GM19395 (cell line): ENCODE measurements around the gene CLMN.
"Not testable (repeated sequence)": the region's sequence is repeated elsewhere in the genome, so short reads cannot be mapped to it uniquely, and the experiment has no call there.

Experiments
- ATAC-seq: cut with Tn5 transposase; IDR thresholded peaks from one replicate; pipeline ENCODE4 v1.9.1; 2021; ENCODE audit warnings: mild to moderate bottlenecking, moderate library complexity; ENCODE audit not compliant: unreplicated experiment

CLMN gene

GRCh38 chr14:95222870-95223398, 96.8 kb downstream of the CLMN start:
- no peak for ATAC-seq

DNA sequence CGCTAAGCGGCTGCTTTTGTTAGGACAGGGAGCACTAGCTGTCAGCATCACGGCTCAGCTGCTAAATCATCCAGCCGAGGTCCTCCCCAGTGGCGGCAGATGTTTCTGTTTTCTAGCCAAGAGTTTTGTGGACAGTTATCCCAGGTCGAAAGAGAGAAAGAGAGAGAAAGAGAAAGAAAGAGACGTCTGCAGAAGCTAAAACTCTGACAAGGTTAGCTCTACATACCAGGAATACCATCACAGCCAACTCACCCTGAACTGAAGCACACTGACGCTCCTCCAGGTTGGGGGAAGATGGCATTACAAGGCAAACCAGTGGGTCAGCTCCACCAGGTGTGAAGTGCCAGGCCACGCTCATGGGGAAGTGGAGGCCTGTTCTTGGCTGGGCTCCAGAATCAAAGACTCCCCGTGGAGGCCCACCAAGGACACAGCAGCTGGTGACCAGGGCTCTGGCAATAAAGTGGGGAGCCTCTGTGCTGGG, 97.5 kb downstream of the CLMN start:
- ATAC-seq = no peak

- ATAC-seq = no peak
Observed at GRCh38 chr14:95221531-95221930, 98.2 kb downstream of the CLMN start.

GRCh38 chr14:95220663-95221231, 99.0 kb downstream of the CLMN start:
- ATAC-seq = no peak

- ATAC-seq = no peak
Observed at GRCh38 chr14:95218472-95219193, 101.1 kb downstream of the CLMN start.

GRCh38 chr14:95218006-95218405, 101.7 kb downstream of the CLMN start:
- no peak for ATAC-seq

DNA sequence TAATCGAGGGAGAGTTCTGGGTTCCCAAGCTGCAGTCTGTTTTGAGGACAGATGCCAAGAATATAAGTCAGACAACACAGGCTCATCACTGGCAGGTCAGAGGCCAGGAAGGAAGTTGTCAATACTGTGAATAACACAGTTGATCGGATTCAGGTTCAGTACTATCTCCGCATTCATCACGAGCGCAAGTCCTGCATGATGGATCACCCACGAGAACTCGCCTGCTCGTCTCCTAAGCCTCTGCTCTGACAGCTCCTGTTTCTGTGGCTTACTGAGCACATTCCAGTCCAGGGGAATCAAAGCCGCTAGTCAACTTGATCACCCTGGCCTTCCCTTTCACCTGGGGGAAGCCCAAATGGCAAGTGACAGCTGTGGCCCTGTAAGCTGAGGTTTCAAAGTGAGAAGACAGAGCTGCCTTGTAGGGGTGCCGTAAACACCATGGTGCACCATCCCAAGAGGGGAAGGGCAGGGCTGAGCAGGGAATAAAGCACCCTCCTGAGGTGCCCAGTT, 102.3 kb downstream of the CLMN start:
- ATAC-seq = no peak

DNA sequence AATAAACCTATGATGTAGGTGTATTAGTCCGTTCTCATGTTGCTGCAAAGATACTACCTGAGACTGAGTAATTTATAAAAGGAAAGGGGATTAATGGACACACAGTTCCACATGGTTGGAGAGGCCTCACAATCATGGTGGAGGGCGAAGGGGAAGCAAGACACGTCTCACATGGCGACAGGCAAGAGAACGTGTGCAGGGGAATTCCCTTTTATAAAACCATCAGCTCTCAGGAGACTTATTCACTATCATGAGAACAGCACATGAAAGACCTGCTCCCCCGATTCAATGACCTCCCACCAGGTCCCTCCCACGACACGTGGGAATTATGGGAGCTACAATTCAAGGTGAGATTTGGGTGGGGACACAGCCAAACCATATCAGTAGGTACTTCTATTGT, 103.7 kb downstream of the CLMN start:
- ATAC-seq = no peak

GRCh38 chr14:95215094-95215725, 104.5 kb downstream of the CLMN start:
- no peak for ATAC-seq

DNA sequence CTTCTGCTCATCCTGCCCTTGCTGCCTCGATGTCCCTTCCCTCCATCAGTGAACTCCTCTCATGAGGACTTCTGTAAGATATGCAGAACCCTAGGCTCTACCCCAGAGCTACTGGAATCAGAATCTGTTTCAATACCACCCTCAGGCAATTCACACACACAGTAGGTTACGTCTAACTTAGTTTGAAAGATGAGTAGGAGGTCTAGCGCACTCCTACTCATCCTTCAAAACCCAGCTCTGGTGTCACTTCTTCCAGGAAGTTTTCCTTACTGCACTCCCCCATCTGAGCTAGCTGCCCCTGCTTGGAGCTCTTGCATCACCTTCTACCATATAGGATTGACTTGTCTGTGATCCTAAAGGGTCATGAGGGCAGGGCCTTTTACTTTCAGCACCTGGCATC, 105.9 kb downstream of the CLMN start:
- no peak for ATAC-seq

DNA sequence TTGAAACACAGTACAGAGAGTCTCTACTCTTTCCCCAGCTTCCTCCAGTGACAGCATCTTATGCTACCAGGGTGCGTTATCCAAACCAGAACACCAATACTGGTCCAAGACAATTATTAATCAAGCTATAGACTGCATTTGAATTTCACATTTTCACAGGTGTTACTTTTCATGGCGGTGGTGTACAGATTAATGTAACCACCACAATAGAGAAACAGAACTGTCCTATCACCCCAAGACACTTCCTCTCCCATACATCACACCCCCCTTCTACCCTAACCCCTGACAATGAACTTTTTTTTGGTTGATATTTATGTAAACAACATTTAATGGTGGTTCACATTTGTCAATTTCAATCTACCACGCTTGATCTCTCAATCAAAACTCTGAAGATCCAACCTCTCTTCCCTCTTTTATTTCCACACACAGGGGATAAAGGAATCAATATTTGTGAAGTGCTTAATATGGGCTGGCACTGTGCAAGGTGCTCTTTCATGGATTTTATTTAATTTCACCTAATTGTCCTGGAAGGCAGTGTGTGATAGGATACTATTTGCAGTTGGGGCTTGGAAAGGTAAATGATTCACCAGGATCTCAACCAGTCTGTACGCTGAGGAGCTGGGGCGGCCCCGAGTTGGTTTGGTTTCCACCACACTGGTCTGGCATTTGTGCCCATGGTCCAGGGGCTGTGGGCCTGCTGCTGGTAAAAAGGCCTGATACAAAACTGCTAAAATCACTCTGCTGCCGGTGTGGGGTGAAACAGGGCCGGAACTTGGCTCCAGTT, 107.8 kb downstream of the CLMN start:
- peak; percentile 81 for ATAC-seq

DNA sequence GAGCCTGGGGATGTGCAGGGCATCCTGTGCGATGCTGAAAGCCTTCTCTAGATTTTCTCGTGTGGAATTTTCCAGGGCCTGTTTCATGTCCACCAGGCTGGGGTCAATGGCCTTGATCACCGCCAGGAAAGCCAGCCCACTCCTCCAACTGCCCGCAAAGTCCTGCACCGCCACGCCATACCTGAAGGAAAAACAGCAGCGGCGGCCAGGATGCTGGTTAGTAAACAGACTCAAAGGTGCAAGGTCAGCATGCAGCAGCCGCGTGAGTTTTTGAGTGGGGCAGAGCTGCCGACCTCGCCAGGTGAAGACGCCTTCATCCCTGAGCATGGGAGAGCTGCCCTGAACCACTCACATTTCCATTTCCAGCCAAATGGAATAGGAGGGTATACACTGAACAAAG, 109.0 kb downstream of the CLMN start:
- no peak for ATAC-seq

- no peak for ATAC-seq
Observed at GRCh38 chr14:95208598-95208997, 111.1 kb downstream of the CLMN start.

DNA sequence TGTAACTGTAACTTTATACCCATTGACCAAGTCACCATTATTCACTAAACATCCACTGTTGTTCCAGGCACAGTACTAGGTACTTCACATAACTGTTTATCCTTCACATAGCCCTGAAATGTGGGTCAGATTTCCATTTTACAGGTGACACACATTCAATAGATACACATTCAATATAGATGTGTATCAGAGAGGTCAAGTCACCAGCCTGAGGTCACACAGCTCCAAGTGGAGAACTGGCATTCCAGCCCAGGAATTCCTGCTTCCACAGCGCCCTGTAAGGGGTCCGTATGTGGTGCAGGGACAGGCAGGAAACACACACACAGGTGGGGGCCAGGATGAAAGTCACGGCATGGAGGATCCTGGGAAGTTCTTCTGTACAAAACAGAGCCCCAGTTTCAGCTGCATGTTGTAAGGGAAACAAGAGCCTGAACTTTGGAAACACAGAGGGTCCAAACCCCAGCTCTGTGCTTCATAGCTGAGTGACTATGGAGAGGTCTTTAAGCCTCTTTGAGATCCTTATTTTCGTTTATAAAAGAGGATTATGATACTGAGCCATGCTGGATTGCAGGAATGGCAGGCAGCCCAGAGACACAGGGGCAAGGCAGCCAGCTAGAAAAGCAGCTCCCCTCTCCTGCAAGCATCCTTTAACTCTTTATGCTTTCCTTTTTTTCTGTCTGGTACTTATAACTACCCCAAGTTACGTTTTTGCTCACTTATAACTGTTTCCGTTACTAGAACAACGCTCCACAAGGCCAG, 112.1 kb downstream of the CLMN start:
- no peak for ATAC-seq

- ATAC-seq = no peak
Observed at GRCh38 chr14:95206534-95206933, 113.2 kb downstream of the CLMN start.

DNA sequence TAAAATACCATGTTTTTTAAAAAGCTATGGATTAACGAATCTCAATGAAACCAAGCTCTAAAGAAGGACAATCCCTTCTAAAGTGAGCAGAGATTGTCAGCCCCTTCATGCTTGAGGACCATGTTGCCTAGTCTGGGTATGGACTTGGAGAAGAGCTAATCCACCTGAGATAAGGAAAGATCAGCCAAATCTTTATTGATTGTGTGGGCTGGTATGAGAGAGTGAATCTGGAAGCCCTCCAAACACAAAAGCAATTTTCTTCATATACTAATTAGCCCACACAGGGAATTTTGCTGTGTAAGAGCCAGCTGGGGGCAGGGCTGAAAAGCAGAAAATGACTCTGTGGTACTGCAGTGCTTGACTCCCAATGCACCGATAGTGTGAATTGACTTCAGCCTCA, 115.0 kb downstream of the CLMN start:
- ATAC-seq = no peak

GRCh38 chr14:95201745-95202144, 118.0 kb downstream of the CLMN start:
- not testable (repeated sequence) for ATAC-seq

- no peak for ATAC-seq
Observed at GRCh38 chr14:95200404-95200803, 119.3 kb downstream of the CLMN start.

GRCh38 chr14:95199298-95199983, 120.3 kb downstream of the CLMN start:
- no peak for ATAC-seq

- ATAC-seq = no peak
Observed at GRCh38 chr14:95198320-95198719, 121.4 kb downstream of the CLMN start.
